PC-3 (cell line): ENCODE data around the gene GOSR1. TPM values are rescaled to one million over a fixed set of nuclear protein-coding genes. Genes with fewer than 3 reads are reported as not detected.
A peak's percentile ranks its signal among the peaks of the same experiment; 100 is the strongest.

ENCODE experiments used
- ATAC-seq: fragments of 200-7000 bp; cut with Tn5 transposase; 2 replicates; pipeline ENCODE4 v1.9.1; 2020; ENCODE audit warnings: mild to moderate bottlenecking, moderate library complexity
- Bru-seq: library from RNA; stranded (reverse); fragments of 400-500 nt; gene quantifications from one replicate; lab custom pipeline; 2021; lab: Mats Ljungman, UMichigan
- BruChase-seq, 2 experiments: library from RNA; stranded (reverse); fragments of 400-500 nt; gene quantifications; one replicate each; lab custom pipeline; 2021; lab: Mats Ljungman, UMichigan
- BruUV-seq: library from RNA; stranded (reverse); fragments of 400-500 nt; replicated peaks from 2 replicates; lab custom pipeline; 2021; lab: Mats Ljungman, UMichigan
- CTCF ChIA-PET: fragments of 300-600 bp; sonication (Branson Sonifier 250); formaldehyde crosslinking; loops from one replicate; lab custom pipeline; 2022; ENCODE audit warnings: antibody characterized with exemption; lab: Charles Lee
- POLR2A ChIA-PET: fragments of 300-600 bp; sonication (Branson Sonifier 250); formaldehyde crosslinking; loops from one replicate; lab custom pipeline; 2022; ENCODE audit warnings: antibody characterized with exemption; ENCODE audit not compliant: unreplicated experiment; lab: Charles Lee
- DNase-seq: peaks from one replicate; pipeline ENCODE4 v3.0.0-alpha.2; 2015
- H2AFZ ChIP-seq: fragments of 300-600 bp; sonication (generic); 2 replicates; pipeline ENCODE4 v1.6.0; 2016; ENCODE audit warnings: antibody characterized with exemption, low read length
- H3F3A ChIP-seq: fragments of 300-600 bp; sonication (generic); one replicate; pipeline ENCODE4 v1.6.0; 2017; ENCODE audit warnings: antibody characterized with exemption, low read length, control low read depth, mild to moderate bottlenecking; ENCODE audit not compliant: unreplicated experiment
- H3K27ac ChIP-seq: fragments of 300-600 bp; sonication (generic); 2 replicates; pipeline ENCODE4 v1.5.1; 2016; ENCODE audit warnings: mild to moderate bottlenecking, low read length
- H3K27me3 ChIP-seq: fragments of 300-600 bp; sonication (generic); 2 replicates; pipeline ENCODE4 v1.6.1; 2016; ENCODE audit warnings: low read length, mixed read lengths
- H3K36me3 ChIP-seq: fragments of 300-600 bp; sonication (generic); 2 replicates; pipeline ENCODE4 v1.6.1; 2016; ENCODE audit warnings: low read depth, mixed run types, low read length, mixed read lengths
- H3K4me1 ChIP-seq: fragments of 300-600 bp; sonication (generic); 2 replicates; pipeline ENCODE4 v1.5.1; 2016; ENCODE audit warnings: low read length; ENCODE audit not compliant: insufficient read depth
- H3K4me2 ChIP-seq: fragments of 300-600 bp; sonication (generic); 2 replicates; pipeline ENCODE4 v1.6.0; 2016; ENCODE audit warnings: low read length
- H3K4me3 ChIP-seq: fragments of 300-600 bp; sonication (generic); 2 replicates; pipeline ENCODE4 v1.5.1; 2016; ENCODE audit warnings: mild to moderate bottlenecking, low read length, mixed read lengths
- H3K79me2 ChIP-seq: fragments of 300-600 bp; sonication (generic); 2 replicates; pipeline ENCODE4 v1.6.1; 2017; ENCODE audit warnings: low read length, mixed read lengths
- H3K9ac ChIP-seq: fragments of 300-600 bp; sonication (generic); 2 replicates; pipeline ENCODE4 v1.6.0; 2016; ENCODE audit warnings: mild to moderate bottlenecking, low read length
- H3K9me2 ChIP-seq: fragments of 300-600 bp; sonication (generic); replicated peaks from 2 replicates; pipeline ENCODE4 v1.6.1; 2016; ENCODE audit warnings: mixed run types, low read length, mixed read lengths
- H3K9me3 ChIP-seq: fragments of 300-600 bp; sonication (generic); 2 replicates; pipeline ENCODE4 v1.6.1; 2016; ENCODE audit warnings: low read length, mixed read lengths
- H4K20me1 ChIP-seq: fragments of 300-600 bp; sonication (generic); 2 replicates; pipeline ENCODE4 v1.6.1; 2016; ENCODE audit warnings: low read length, mixed read lengths
- EZH2 ChIP-seq: fragments of 300-600 bp; sonication (generic); IDR thresholded peaks from one replicate; pipeline ENCODE4 v1.6.1; 2017; ENCODE audit warnings: antibody characterized with exemption, mild to moderate bottlenecking, low read length; ENCODE audit not compliant: unreplicated experiment
- EZH2phosphoT487 ChIP-seq: fragments of 300-600 bp; sonication (generic); IDR thresholded peaks from 2 replicates; pipeline ENCODE4 v1.6.1; 2018; ENCODE audit warnings: mild to moderate bottlenecking, antibody characterized with exemption, low read length, borderline replicate concordance
- intact Hi-C: fragments of 100-400 bp; cut with micrococcal nuclease; formaldehyde crosslinking; loops from 2 replicates; pipeline ENCODE4 v1.9.0; 2023
- long read RNA-seq: library from polyadenylated mRNA; unstranded; transcript quantifications from one replicate; pipeline ENCODE4 v2.0.0, GENCODE V29; 2021; ENCODE audit not compliant: unreplicated experiment
- total RNA-seq: library from RNA; depleted of rRNA; stranded (reverse); fragments of >200 nt; gene quantifications from 2 replicates; pipeline ENCODE4 v1.2.3, GENCODE V29; 2014; rRNA removed
- TF ChIP-seq, protein P1 (sequence below): fragments of 300-600 bp; sonication (generic); conservative IDR thresholded peaks from 2 replicates; pipeline ENCODE4 v1.5.1; 2017; ENCODE audit warnings: antibody characterized with exemption, low read depth, mild to moderate bottlenecking, low read length

Gene GOSR1
- 14.2 and 22.2 TPM in 2 replicates for total RNA-seq
- percentile 81 among the genes with signal in this experiment for Bru-seq, nascent RNA
- percentile 79 among the genes with signal in this experiment for BruChase-seq, experiment 1, labeled RNA remaining after a 6-hour chase
- BruChase-seq, experiment 2, labeled RNA remaining after a 2-hour chase: percentile 83 among the genes with signal in this experiment
- long read RNA-seq, full-length matches to known transcripts: 22 of 103 reads
- long read RNA-seq, partial matches to known transcripts: 2 of 103 reads
- long read RNA-seq, other reads (novel, unspliced or antisense): 79 of 103 reads

DNA sequence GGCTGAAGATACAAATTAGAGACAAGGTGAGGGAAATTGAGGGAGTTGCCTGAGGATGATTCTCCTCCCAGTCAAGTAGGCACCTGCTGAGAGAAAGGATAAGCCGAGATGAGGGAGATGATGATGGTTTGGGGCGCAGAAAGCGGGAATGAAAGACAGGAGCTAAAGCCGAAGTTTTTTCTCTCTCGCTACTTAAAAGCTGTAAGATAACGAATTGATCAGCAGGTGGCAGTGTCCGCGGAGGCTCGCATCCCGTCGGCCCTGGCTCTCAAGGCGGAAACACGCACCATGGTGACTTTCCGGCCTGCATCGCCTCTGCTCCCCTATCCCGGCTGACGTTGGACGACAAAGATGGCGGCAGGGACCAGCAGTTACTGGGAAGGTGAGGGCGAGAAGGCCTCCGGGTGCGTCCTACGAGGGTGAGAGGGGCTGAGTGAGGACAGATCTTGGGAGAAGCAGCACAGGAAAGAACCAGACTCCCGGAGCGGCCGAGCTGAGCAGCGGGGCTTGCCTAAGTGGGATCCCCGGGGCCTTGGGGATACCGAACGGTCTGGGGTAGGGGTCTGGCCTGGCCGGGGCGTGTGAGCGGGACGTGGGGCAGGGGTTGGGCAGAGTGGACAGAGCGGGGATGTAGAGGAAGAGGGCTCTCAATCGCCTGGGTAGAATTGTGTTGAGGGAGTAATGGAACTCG, at the start of gene GOSR1:
Gene GOSR1 (plus strand): TSS at position 326 of the 691 bp plus-strand sequence. CDS start 26 bp downstream, at position 352.
- no TSS peak for BruUV-seq
- ChIA-PET POLR2A (no interaction called here), CTCF (no interaction called here)
- Histone ChIP-seq H3K9ac (peak within 1 kb of the TSS; percentile 99), H3K79me2 (peaks cover 22% of the 10 kb centered on the region), H3K4me1 (peaks cover 8% of the 10 kb centered on the region; the same call in 1 of the 2 replicates), H3F3A (no peaks in the 10 kb centered on the region), H3K27ac (peak within 1 kb of the TSS; percentile 63), H3K4me3 (peak within 1 kb of the TSS; percentile 97), H3K27me3 (no peaks in the 10 kb centered on the region), H3K36me3 (peaks cover 1% of the 10 kb centered on the region; the same call in 1 of the 2 replicates), H3K4me2 (peak within 1 kb of the TSS; percentile 84), H3K9me2 (no peaks in the 10 kb centered on the region), H3K9me3 (no peaks in the 10 kb centered on the region), H2AFZ (peak within 1 kb of the TSS; percentile 100), H4K20me1 (no peaks in the 10 kb centered on the region)
- TF ChIP-seq, protein P1, sequence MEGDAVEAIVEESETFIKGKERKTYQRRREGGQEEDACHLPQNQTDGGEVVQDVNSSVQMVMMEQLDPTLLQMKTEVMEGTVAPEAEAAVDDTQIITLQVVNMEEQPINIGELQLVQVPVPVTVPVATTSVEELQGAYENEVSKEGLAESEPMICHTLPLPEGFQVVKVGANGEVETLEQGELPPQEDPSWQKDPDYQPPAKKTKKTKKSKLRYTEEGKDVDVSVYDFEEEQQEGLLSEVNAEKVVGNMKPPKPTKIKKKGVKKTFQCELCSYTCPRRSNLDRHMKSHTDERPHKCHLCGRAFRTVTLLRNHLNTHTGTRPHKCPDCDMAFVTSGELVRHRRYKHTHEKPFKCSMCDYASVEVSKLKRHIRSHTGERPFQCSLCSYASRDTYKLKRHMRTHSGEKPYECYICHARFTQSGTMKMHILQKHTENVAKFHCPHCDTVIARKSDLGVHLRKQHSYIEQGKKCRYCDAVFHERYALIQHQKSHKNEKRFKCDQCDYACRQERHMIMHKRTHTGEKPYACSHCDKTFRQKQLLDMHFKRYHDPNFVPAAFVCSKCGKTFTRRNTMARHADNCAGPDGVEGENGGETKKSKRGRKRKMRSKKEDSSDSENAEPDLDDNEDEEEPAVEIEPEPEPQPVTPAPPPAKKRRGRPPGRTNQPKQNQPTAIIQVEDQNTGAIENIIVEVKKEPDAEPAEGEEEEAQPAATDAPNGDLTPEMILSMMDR: peak; percentile 65
- no peak for TF ChIP-seq EZH2
- ATAC-seq: peak; percentile 100
- DNase-seq: peak; percentile 90
- intact Hi-C loops: loop anchor here (1.0 kb wide), 1 partner anchor 137 kb away; no protein-coding TSS in a partner anchor

DNA sequence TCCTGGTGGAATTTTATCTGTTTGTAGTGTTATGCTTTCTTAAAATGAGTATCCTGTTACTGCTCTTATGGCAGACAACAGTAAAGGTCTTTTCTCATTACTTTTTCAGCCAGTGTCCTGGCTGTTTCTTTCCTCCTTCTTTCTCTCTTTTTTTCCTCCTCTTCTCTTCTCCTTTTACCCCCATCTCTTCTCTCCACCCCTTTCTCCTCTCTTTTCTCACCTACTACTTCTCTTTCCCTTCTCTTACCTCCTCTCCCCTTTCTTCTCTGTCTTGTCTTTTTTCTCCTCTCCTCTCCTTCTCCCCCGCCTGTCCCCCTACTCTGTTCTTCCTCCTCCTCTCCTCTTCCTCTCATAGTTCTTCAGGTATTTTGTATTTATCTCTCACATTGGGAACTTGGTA, 49.6 kb upstream of the GOSR1 start:
- POLR2A ChIA-PET: no interaction called here
- ATAC-seq: no peak

More for the DNA sequence above, 49.6 kb upstream of the GOSR1 start:
- H4K20me1 ChIP-seq: no peaks in the 10 kb centered on the region
- DNase-seq: no peak
- H3F3A ChIP-seq: no peaks in the 10 kb centered on the region
- no peaks in the 10 kb centered on the region for H3K4me1 ChIP-seq
- CTCF ChIA-PET: no interaction called here
- no peak overlapping the region for H3K27ac ChIP-seq
- peaks cover 4% of the 10 kb centered on the region; the same call in 1 of the 2 replicates for H3K36me3 ChIP-seq
- H3K4me3 ChIP-seq: no peak overlapping the region
- BruUV-seq: no TSS peak
- no peaks in the 10 kb centered on the region for H3K79me2 ChIP-seq
- no peaks in the 10 kb centered on the region for H3K27me3 ChIP-seq
- H2AFZ ChIP-seq: no peak overlapping the region
- H3K9me3 ChIP-seq: no peaks in the 10 kb centered on the region
- H3K9me2 ChIP-seq: no peaks in the 10 kb centered on the region
- no peak overlapping the region for H3K9ac ChIP-seq
- no peak overlapping the region for H3K4me2 ChIP-seq
- TF ChIP-seq, protein P1: no peak
- TF ChIP-seq EZH2: no peak
- TF ChIP-seq EZH2phosphoT487: no peak
- intact Hi-C loops: no loop called here
